HG02852 (cell line): ENCODE measurements around the gene DLG2.

Source experiments
- ATAC-seq: cut with Tn5 transposase; IDR thresholded peaks from one replicate; pipeline ENCODE4 v1.9.1; 2021; ENCODE audit warnings: mild to moderate bottlenecking, moderate library complexity; ENCODE audit not compliant: unreplicated experiment

The DLG2 gene

DNA sequence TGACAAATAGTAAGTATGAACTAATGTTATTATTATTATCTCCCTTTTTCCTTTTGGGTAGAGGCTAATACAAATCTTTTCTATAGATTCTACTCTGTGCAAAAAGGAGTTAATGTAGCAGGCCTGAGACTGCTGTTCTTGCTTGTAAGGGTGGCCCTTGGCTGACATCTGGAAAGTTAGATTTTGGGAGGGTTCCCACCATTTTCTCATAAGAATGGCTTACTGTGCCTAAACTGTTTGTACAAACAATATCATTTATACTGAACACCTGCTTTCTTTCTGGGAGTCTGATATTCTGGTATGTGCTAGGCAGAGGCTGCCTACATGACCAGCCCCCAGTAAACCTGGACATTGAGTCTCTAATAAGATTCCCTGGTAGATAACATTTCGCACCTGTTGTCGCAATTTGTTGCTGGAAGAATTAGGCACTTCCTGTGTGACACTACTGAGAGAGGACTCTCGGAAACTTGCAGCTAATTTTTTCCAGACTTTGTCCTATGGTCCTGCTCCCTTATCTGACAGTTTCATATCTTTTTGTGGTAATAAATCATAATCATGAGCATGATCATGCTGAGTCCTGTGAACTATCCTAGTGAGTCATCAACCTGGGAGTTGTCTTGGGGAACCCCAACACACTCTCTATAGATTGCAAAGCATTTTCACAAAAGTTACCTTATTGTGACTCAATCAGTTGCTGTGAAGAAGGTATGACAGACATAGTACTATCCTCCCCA, 2083.3 kb downstream of the DLG2 start:
- ATAC-seq, result no peak

DNA sequence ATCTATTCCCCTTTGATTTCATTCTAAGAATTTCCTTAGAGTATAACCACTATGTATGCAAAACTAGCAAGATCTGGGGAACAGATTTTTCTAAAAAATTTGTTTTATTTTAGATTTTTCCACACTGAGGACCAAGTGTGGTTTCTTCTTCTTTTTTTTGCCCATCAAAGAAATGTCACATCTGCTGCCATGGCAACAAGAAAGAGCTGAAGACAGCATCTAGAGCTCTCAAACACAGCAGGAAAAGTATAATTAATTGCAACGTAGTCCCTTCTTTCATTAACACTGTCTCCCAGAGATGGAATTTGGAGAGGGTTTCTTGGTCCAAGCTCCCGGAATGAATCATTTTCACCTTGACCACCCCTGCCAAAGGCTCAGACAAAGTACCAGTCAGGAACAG, 2084.3 kb downstream of the DLG2 start:
- no peak for ATAC-seq

DNA sequence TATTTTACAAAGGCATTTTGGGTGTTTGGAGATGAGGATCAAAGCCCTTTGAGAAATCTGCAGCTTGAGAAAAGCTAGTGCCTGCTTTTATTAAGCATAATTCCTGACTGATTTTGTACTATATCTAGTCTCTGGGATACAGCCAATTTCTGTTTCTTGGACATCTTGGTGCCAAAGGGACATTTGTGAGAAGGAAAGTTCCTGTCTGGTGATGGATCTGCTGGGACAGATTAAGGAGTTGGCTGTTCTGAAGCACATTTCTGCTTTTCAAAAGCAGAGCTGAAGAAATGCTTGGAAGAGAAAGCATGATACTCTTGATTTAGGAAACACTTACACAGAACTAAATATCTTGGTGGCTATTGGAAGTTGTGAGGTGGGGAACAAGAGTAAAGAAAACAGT, 2086.4 kb downstream of the DLG2 start:
- no peak for ATAC-seq

DNA sequence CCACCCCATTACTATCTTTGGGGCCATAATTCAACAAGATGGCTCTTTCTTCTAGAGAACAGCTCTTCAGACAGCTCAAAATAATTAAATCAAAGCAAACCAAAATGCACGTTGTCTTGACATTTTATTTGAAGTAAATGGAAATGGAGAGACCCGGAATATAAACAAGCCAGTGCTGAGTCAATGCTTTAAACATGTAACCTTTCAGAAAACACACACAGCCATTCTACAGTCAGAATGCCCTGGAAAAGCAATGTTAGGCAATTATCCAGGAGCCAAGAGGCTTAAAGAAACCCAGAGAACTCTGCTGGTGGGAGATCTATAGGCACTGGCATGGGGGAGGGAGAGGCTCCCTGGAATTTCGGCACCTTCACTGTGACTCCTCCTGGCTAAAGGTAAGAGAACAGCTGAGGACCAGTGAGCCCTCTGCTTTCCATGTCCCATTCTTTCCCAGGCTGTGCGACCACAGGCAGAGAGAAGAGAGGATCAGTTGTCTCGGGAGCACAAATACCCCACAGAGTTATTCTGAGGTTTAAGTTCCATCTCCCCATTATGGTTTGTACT, 2086.9 kb downstream of the DLG2 start:
- ATAC-seq, result no peak

DNA sequence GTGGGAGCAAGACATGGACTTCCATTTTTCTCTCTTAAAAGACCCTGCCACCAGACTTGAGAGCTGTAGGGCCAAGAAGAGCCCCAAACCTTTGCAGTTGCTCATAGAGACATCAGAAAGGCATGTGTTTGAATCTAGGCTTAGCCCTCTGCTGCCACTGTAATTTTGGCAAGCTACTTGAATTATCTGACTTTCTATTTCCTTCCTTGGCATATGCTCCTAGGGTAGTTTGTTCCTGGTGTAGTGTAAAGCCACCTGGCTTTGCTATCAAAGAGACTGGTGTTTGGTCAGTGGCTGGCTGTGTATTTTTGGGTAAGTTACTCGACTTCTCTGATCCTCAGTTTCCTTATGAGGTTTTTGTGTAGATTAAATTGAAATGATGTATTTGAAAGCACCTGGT, 2088.9 kb downstream of the DLG2 start:
- ATAC-seq, result no peak

DNA sequence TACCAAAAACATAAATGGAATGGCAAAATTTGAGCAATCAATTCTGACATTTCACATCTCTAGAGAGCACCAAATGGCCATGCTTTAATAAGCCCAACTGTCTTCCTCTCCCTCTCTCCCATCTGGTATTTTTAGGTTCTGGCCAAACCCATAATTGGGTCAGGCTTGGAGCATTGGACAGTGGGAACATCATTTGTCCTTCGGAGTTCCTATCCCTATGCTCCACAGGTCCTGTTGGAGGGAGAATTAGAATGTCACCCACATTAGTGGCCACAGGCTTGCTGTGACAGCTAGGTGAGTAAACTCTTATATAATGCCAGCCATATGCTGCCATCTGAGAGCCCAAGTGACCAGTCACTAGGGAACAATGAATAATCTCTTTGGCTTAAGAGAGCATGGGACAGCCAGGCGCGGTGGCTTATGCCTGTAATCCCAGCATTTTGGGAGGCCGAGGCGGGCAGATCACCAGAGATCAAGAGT, 2090.0 kb downstream of the DLG2 start:
- ATAC-seq, result no peak

DNA sequence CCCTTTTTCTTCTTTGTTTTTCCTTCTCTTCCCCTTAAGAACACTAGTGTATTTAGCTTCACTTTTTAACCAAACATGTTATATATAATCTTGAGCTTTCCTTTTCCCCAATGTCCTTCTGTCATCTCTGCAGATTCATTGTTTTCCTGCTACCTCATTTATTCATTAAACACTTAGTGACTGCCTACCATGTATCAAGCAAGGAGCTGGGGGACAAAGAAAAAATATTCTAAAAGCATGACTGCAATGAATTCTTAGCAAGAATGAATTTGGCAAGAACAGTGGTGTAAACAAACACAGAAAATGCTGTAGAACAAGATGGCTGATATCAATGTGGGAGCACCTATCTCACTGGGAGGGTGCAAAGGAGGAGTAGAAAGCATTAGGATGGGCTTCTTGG, 2094.0 kb downstream of the DLG2 start:
- no peak for ATAC-seq

DNA sequence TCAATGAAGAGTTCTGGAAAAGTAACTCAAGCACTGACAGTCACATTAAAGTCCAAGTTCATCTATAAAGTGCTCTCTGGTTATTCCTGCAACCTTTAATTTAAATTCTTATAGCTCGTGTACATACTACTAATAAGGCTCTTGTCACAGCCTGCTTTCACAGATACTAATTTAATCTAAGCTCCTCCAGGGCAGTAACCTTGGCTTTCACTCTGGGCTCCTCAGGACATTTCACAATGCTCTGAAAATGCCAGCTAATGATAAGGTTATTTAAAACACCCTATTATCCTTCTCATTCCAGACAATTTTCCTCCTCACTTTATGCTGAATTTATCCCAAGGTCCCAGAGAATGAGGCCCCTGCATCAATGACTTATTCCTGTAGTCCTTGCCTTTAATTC, 2098.3 kb downstream of the DLG2 start:
- ATAC-seq, result no peak

DNA sequence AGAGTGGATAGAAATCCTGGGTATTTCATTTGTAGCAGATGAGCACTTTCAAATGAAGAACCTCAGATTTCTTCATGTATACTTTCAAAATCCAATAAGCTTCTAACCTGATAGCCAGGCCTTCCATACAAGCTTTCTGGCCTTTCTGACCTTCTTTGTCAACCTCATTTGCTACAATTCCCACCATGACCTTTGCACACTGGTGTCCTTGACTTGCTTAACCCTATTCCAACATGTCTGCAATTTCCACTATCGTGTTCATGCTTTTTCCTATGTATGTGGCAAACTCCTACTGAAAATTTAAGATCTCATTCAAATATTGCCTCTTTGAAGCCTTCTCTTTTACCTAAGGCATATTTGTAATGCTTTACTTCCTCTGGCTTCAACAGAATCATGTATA, 2098.9 kb downstream of the DLG2 start:
- no peak for ATAC-seq

DNA sequence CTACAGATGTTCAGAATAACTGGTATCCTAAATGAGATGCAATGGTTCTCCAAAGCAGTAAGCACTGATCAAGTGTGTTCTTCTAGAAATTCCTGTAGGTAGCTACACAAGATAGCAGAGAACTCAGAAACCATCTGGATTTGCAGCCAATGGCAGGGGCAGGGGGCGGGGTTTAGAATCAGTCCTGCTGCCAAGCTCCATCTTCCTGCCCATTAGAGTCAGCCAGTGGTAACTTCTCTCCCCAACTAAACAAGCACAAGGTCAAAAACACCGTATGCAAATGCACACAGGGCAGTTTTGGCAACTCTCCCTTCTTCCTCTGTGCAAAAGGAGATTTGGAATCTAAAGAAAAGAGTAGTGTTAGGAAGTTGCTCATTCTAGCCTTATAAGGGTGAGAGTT, 2103.5 kb downstream of the DLG2 start:
- ATAC-seq, result no peak

DNA sequence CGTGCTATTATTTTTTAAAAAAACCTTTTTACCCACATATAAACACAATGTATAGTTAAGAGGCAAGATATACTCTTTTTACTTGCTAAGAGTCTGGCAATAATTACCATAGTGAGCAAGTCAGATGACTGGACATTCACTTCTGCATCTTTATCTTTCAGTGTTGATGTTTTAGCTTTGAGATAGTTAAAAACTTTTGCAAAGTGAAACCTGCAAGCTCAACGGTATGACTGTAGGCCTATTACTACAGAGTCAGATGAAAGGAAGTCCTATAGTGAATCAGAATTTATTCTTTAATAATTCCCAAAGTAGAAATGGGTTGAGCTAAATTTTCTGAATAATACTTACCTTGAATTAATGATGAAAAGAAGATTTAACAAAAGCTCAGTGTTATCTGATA, 2104.2 kb downstream of the DLG2 start:
- no peak for ATAC-seq

DNA sequence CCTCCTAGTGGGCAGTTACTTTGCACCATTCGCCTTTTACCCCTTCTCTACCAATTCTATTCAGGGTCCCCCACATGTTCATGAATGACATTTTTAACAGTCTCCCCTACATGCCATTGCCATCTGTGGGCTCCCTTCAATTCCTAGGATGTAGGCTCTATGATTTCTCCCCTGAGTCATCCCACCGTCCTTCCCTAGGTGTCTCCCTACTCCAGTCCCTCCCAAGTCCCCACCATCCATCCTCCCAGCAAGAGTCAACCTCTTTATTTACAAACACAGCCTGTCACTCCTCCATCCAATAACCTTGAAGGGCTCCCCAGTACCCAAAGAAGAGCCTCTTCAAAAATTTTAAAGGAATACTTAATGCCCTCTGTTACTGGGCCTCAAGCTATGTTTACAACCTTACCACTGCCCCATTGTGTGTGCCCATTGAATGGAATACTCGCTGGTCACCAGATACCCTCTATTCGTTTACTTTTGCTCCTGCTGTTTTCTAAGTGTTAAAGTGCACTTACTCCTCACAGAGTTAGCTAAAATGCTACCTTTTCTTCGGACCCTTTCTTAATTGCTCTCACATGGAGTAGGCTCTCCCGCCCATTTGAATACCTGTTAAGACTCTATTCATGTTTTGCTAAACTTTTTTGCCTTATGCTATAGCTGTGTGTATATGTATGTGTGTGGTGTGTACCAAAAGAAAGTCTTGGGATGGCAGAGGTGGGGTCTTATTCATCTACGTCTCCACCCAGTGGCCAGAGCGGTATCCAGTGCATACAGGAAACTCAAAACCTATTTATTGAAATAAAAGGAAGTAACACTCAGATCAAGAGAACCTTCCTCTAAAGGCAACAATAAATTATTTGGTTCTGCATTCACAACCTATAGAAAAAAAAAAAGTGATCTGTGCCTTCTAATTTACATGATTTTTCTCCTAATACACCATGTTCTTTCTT, 2105.2 kb downstream of the DLG2 start:
- ATAC-seq, result no peak

DNA sequence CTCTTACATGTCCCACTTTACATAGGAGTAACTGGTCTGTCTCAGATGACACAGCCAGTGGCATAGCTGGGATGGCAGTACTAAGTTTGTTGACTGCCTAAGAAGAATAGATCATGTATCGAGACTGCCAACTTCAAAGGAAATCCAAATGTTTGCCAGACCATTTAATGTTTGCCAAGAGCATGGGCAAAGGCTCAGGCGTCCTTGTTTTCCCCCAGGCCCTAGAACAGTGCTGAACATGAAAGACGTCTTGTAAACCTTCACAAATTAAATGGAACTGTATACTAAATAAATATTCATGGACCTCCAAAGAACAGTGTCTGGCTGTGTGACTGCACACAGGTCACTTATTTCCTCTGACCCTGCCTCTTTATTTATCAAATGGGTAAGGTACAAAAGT, 2106.3 kb downstream of the DLG2 start:
- no peak for ATAC-seq

DNA sequence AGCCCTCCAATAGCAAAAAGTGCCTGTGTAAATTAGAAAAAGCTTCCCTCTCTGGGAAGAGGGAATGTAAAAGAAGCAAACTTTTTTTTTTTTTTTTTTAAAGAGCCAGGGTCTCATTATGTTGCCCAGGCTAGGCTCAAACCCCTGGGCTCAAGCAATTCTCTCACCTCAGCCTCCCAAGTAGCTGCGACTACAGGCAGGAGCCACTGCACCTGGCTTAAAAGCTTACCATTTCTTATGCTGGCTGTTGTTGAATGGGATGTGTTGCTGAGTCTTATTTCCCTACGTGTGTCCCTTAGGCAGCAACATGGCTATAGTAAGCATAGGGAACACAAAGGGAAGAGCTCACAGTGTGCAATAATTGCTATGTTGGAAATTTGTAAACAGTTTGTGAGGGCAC, 2115.5 kb downstream of the DLG2 start:
- no peak for ATAC-seq

DNA sequence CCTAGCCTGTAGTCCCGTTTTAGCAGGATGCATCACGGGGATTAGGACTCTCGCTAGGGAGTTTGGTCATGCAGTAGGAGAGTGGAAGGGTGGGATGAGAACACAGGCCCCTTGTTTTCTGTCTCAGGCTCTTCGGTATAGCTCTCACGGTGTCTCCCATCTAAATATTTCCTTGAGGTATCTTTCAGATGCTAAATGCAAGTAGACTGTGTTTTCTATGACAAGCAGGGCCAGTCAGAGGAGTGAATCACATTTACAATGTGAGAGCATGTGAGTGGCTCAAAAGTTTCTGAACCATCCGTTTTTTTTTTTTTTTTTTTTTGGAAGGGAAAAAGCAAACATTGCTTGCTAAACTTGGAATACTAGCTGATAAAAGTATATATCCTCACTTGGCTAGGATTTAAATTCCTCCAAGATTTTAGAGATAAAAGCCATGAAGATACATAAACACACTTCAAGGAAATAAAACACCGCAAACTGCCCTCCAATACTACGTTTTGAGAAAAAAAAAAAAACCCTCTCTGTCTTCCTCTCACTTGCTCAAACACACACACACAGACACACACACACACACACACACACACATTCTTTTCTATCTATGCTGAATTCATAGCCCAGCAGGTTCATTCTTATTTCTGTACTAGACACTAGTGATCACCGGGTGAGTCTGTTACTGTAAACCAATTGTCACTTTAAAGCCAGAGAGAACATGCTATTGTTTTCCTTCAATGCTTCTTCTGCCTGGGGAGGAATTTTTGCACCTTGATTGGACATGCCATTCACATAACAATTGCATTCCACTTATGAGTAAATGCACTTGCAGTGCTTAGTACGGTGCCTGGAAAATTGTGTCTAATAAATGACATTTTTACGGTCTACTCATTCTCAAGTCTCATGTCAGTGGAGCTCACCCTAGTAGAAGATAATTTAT, 2116.3 kb downstream of the DLG2 start:
- no peak for ATAC-seq

DNA sequence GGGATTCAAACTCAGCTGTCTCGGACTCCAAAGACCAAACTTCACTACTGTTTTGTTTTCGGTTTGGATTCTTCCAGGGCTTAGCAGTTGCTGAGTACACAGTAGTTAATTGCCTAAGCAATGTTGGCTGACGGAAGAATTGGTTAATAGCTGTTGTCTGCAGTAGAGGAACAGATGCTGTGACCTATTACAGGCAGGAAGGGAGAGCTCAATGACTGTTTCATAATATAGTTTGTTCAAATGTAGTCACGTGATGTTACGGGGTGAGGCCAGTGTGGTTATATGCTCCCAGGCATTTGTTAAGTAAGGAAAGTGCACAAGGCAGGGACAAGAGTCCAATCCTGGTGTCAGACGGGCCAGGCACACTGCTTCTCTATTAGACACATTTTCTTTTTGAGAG, 2118.3 kb downstream of the DLG2 start:
- no peak for ATAC-seq

DNA sequence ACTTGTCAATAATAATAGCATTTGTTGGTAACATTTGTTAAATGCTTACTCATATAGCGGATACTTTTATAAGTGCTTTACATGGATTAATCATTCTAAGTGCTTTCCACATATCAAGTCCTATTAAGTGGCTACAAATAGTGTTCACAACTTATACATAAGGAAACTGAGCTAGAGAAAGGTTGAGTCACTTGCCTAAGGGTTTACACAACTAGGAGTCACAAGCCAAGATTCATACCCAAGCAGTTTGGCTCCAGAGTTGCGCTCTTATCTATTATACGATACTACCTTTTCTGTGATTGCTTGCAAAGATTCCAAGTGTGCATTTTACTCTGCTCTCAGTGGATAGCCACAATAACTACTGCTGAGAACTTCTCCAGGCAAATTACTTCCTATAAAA, 2125.1 kb downstream of the DLG2 start:
- no peak for ATAC-seq

DNA sequence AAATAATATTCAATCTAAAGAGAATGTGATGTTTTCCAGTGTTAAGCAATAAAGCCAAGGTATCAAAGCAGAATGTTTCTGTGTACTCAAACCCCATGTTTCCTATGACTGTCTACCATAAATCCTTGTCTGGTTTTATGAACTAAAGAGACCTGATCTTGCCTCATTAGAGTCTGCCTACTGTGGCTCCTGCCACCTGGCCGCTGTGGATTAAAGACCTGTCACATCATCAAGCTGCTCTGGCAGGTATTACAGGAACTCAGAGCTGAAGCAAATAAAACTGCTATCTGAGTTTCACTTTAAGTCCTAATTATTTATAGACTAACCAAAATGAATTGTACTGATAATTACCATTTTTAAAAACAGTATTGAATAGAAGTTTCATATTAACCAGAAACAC, 2133.2 kb downstream of the DLG2 start:
- no peak for ATAC-seq

DNA sequence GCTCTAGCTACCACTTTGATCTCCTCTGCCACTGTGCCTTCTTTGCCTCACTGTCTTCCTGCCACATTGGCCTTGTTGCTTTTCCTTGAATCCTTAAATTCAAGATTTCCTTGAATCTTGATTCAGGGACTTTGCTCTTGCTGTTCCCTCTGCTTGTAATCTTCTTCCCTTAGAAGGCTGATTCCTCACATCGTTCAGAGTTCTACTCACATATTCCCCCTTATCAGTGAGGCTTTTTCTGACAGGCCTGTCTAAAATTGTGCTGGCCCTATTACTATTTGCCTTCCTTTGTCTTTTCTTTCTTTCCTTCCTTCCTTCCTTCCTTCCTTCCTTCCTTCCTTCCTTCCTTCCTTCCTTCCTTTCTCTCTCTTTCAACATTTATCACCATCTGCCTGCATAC, 2134.1 kb downstream of the DLG2 start:
- no peak for ATAC-seq

DNA sequence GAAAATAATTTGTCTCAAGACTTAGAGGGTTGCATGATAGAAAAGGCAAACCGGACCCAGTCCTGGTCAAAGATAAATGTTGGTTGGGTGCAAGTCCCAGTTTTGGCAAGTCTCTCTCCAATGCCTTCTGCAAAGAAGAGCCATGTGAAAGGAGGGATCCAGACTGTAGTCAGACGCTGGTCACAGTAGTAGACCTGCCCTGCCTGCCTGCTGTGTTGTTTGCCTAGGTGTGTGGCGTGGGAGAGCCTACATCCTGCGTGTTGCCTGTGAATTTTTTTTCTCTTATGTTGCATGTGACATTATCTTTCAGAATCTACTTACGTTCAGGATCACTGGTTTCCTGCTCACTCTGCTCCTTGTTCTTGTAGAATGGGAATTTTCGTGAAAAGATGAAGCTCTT, 2143.3 kb downstream of the DLG2 start:
- no peak for ATAC-seq

DNA sequence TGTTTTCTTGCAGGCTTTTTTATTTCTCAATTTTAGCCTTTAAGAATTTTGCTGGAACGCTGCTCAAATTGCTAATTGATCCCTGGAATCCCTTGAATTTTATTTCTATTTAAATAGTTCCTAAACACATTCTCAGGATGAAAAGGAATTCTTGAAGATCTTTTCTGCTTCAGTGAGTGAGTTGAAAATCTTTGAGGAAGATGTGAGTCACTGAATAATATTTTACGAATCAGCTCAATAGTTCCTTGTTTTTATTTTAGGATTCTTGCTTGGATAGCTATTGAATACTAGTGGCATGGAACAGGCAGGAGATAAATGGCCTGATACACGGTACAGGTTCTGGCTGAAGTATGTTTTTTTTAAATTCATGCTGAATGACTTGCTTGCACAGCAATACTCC, 2146.3 kb downstream of the DLG2 start:
- no peak for ATAC-seq
